ENCODE results near the gene GPC6.

The GPC6 gene

GRCh38 chr13:93325303-93326233 lies 99.0 kb downstream of the GPC6 start:
- peak; percentile 37 for DNase-seq

DNA sequence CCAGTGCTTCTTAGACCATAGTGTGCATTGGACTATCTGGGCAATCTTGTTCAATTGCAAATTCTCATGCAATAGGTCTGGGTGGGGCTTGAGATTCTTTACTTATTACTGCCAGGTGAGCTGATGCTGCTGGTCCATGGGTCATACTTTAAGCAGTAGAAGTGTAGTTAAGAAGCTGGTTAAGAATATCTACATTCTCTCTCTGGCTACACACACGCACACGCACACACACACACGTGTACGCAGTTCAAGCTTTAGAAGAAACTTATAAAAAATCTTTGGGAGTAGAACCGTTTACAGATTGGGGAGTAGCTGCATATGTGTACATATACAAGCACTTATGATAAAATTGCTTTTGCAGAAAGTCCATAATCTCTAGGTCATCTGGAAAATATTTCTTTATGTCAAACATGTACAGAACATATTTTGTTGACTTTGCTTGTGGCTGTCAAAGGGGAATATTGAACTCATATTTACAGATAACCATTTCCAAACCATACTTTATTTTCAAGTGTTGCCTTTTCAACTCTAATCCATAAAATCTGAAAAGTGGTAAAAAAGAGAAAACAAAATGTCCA lies 99.7 kb downstream of the GPC6 start:
- peak; percentile 37 for DNase-seq

DNA sequence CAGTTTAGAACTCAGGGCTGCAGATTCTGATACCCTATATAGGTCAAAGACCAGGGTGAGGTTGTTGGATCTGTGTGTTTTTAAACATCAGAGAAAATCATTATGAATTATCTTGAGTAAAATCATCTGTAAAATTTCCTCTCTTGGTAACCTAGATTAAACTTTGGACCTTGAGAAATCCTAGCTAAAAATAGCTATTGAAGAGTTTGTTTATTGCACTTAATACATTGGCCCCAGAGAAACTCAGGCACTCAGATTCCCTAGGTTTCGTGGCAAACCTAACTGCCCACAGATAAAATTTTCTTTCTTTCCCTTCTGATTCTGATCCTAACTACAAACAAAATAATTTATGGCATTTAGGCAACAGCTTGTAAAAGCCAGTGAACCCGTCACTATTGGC lies 102.3 kb downstream of the GPC6 start:
- no peak for DNase-seq

DNA sequence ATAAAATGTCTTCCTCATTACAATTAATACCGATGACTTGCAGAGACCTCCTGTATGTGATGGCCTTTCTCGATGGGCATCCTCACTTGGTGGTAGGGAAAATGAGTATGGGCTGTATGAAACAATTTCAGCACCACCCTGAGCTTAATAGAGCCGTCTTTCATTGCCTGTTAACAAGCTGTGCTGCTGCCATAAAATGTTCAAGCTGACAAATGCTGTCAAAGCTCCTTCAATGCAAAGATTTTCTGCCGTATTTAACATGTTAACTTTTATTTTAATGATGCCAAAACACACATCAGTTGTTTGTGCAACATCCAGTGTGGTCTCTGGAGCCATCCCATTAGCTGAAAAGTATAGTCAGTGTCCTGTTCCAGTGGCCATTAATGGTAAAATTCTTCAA lies 110.1 kb downstream of the GPC6 start:
- DNase-seq = no peak

DNA sequence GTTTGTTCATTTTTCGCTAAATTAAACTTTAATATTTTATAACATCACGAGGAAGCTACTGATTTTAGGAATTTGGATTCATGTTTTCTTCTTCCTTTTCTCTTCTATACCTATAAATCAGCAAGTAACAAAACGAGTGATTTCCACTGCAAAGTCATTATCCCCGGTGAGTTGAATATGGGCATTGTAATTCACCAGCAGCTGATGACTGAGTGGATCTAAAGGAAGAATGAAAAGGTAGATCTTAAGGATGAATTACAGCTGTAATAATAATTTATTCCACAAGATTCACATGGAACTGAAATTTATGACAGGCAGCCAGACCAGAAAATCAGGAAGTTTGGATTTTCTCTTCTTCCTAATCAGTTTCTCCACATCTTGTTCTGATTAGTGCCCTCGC lies 111.4 kb downstream of the GPC6 start:
- no peak for DNase-seq

- no peak for DNase-seq
These were observed 112.3 kb downstream of the GPC6 start for GRCh38 chr13:93338906-93339305.

- no peak for DNase-seq
These were observed 112.9 kb downstream of the GPC6 start for GRCh38 chr13:93339550-93339949.

DNA sequence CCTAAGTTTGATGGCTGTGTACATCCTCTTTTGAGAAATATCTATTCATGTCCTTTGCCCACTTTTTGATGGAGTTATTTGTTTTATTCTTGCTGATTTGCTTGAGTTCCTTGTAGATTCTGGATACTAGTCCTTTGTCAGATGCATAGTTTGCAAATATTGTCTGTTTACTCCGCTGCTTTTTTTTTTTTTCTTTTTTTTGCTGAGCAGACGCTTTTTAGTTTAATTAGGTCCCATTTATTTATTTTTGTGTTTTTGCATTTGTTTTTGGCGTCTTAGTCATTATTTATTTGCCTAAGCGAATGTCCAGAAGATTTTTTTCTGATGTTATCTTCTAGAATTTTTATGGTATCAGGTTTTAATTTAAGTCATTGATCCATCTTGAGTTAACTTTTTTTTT lies 114.9 kb downstream of the GPC6 start:
- DNase-seq = no peak

DNA sequence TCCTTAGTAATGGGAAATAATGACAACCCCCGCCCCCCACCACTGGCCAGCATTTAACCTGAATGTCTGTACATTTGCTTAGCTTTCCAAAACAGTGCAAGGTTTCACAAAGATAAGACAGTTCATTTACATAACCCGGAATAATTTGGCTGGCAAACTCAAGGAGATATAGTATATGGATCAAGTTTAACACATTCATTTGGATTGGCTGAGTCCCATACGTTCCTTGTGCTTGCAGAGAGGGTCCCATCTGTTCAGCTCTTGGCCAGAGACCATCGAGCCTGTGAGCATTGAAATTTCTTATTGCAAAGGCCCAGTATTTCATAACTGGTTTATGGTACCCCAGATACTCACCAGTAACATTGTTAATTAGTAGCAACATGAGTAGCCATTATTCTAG lies 116.5 kb downstream of the GPC6 start:
- no peak for DNase-seq

- DNase-seq = peak; percentile 16
These were observed 117.6 kb downstream of the GPC6 start for GRCh38 chr13:93344048-93344705.

DNA sequence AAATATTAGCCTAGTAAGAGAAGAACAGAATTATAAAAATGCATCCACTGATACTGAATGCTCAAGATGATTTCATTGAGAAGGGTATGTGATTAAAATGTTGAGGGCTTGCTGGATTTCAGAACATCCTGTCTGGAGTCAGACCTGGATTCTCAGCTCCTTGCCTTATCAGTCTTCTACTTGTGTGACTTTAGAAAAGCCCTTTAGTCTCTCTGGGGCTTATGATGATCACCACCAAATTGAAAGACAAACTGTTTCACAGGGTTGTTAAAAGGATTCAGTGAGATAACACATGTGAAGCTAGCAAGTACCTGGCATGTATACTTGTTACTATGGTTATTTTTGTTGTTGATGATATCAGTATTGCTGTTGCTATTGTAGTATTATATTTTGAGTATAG lies 118.4 kb downstream of the GPC6 start:
- no peak for DNase-seq

- DNase-seq = no peak
These were observed 119.2 kb downstream of the GPC6 start for GRCh38 chr13:93345770-93346169.

DNA sequence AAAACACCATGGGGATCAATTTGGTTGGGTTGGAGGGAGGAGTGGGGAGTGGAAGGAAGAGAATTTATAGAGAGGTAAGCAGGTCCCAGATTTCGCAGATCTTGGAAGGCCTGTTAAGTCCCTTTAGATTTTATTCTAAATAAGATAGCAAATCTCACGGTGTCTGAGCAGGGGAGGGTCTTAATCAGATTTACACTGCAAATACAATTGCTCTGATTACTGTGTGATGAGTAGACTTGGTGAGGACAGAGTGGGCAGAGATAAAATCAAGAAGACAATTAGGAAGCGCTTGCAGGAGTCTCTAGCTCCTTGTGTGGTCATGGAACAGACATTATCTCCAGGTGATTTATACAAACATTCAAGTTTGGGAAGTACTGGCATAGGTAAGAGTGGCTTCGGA lies 126.0 kb downstream of the GPC6 start:
- DNase-seq = no peak

GRCh38 chr13:93355094-93355493 lies 128.5 kb downstream of the GPC6 start:
- peak; percentile 44 for DNase-seq

GRCh38 chr13:93356469-93356868 lies 129.9 kb downstream of the GPC6 start:
- peak; percentile 95 for DNase-seq

GRCh38 chr13:93360021-93360420 lies 133.4 kb downstream of the GPC6 start:
- DNase-seq = no peak

DNA sequence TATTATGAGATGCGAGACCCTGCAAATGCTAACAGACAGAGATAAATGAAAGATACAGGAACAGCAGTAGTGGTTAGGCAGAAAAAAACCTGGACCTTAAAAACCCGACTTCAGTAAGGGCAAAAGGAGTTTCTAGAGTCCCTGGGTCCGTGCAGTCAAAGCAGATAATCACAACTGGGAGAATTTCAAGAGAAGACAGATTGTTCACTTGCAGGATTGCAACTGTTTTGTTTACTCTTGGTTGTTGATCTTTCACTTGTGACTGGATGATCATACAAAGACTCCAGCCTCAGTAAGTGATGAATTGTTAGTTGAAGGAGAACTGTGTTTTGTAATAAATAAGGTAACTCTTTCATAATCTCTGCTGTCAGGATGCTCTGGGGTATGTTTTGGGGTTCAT lies 135.1 kb downstream of the GPC6 start:
- peak; percentile 25 for DNase-seq

GRCh38 chr13:93364166-93364565 lies 137.6 kb downstream of the GPC6 start:
- DNase-seq = no peak

DNA sequence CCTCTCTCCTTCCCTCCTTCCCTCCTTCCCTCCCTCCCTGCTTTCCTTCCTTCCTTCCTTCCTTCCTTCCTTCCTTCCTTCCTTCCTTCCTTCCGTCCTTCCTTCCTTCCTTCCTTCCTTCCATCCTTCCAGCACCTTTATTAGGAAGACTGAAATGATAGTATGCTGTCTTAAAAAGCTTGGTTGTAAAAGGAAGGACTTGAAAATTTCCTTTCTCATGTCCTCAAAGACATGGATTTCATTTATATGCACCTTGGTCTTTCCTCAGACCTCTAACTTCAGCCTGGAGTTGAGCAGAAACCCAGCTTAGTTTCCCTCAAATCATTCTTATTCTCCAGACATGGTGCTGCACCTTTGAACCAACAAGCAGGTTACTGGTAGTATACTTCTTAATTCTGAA lies 141.7 kb downstream of the GPC6 start:
- no peak for DNase-seq

GRCh38 chr13:93368718-93369117 lies 142.1 kb downstream of the GPC6 start:
- peak; percentile 26 for DNase-seq

DNA sequence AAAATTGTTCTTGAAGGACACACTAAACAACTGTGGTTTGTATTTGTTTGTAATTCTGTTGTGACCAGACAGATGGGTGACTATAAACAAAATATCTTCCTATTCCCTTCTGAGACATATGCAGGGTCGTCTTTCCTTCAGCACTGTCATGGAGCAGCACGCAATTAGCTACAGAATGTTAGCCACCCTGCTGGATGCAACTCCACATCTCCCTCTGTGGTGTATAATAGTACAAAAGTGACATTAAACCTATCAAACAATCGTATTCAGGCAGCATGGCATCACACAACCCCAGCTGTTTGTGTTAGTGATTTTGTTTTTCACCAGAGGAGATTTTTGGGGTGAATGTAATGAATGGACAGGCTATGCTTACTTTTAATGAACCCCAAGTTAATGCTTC lies 146.2 kb downstream of the GPC6 start:
- no peak for DNase-seq

- no peak for DNase-seq
These were observed 148.9 kb downstream of the GPC6 start for GRCh38 chr13:93375491-93375890.

DNA sequence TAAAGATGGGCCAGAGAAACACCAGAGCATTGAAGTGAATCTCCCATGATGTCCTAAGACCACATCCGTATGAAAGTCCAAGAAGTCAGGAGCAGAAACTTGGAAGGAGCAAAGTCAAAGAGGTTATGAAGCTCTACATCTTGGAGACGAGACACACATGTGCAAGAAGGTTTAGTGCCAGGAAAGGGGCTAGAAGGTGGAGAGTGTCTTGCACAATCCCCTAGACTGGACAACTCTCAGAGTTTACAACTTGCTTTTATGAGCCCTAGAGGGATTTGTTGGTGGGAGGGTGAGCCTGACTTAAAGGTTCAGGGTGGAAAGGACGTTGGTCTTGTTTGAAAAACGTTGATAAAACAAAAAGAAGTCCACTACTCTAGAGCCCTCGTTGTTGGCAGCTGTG lies 150.6 kb downstream of the GPC6 start:
- no peak for DNase-seq

DNA sequence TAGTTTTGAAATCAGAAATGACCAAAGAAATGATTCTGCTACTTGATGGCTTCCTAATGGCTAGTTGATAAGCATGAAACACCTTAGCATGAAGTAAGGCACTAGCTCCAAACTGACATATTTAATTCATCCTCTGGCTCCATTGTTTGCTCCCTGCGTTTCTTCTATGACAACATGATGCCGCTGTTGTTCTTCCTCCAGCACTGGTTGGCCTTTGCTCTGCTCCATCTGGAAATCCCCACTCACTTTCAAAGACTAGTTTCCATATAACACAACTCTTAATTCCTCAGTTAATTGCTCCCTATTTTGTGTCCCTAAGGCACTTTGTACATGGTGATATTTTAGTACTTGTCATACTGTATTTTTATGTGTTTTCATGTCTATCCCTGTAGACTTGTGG lies 151.6 kb downstream of the GPC6 start:
- DNase-seq = peak; percentile 36
